Heart left ventricle (tissue), 13 donors: ENCODE measurements around the gene TMEM198.

Experiments
- CTCF ChIP-seq, 12 donors: fragments of 200-600 bp; sonication (generic) in 4 of 12; IDR thresholded peaks; one replicate each; pipeline versions ENCODE4 v1.5.0 to v1.8.0; 2018 to 2022; ENCODE audit warnings: antibody characterized with exemption in 12 of 12, mild to moderate bottlenecking in 5 of 12
- POLR2A ChIP-seq, 2 donors: fragments of 450-650 bp; IDR thresholded peaks; one replicate each; pipeline ENCODE4 v1.6.1; 2017; ENCODE audit warnings: antibody characterized with exemption in 2 of 2, mild to moderate bottlenecking in 2 of 2, moderate library complexity in 2 of 2
- donor health status: ischemic (EF 13 %, LVEDD 7.1; RV severe dilation, severe dysfunction).
- donor health status: DM: no; HTN: yes; CAD: no.
- donor health status: DM: no; HTN: no; CAD: no.
- donor health status: ischemic (EF 25% LVEDD 6.9; RV normal size, moderate dysfunction).
- donor health status: ischemic (EF 25% LVEDD 5.7; RV mildly dilated, moderate dysfunction).
- donor health status: ischemic (EF 35%, LVEDD 5.7; RV mildly dilated, moderate dysfunction).
- donor health status: nonischemic (EF 11% LVEDD 7.7; RV severe dilation, severe dysfunction).
- donor health status: DM: yes; HTN: yes; CAD: no.
- donor health status: PGD.
- donor health status: ischemic (EF 29% LVEDD 5.4; RV normal size, mild dysfunction).
- donor health status: nonischemic (EF 23%, LVEDD 6.1; RV moderate dilation, normal function).

GRCh38 chr2:219565130-219566080, 21.6 kb downstream of the TMEM198 start:
- TF ChIP-seq CTCF (IDR thresholded peaks at IDR 0.05), result no peak
- TF ChIP-seq POLR2A (IDR thresholded peaks at IDR 0.05), result no peak
